Dermis microvascular lymphatic vessel endothelial cell (primary cell): Measurements from ENCODE around the gene POMC. TPM values are rescaled to one million over a fixed set of nuclear protein-coding genes. Genes with fewer than 3 reads are reported as not detected.
"Not testable (repeated sequence)": the region's sequence is repeated elsewhere in the genome, so short reads cannot be mapped to it uniquely, and the experiment has no call there.

ENCODE experiments used
- DNase-seq, 2 donors: peaks; one replicate each; pipeline versions ENCODE4 v3.0.0 to v3.0.0-alpha.2; 2010; ENCODE audit warnings: low read depth in 2 of 2
- total RNA-seq: library from RNA; depleted of rRNA; stranded (reverse); fragments of >200 nt; gene quantifications from 2 replicates; pipeline ENCODE4 v1.2.1, GENCODE V29; 2014

POMC gene
- total RNA-seq, 1 donor from 2014 or later, result 0.13 TPM

DNA sequence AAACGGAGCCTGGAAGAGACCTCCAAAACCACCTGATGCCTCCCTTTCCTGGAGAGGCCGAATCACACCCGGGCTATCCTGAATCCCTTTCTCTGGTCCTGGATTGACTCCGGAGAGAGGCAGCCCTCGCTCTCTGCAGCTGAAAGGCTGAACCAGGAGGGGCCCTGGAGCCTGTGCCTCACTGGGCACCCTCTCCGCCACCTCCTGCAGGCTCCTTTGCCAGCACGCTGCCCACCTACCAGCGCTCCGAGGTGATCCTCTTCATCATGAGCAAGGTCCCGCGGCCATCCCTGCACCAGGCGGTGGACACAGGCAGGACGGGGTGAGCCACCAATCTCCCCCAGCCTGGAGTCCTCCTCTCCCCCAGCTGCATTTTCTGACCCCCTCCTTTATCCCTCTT is 35.7 kb downstream of the POMC start:
- no peak for DNase-seq

DNA sequence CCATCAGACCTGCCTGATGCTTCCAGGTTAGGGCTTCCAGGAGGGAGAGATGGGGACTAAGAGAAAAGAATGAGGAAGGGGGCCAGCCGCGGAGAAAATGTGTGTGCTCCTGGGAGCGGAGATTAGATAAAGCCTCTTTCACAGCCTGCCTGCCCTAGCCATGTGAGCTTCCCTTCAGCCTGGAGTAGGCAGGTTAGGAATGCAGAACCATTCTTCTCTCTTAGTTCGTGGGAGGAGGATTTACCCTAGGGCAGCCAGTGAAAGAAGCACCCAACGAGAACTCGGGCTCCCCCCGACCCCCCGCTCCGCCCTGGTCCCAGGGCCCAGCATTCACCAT is 36.1 kb downstream of the POMC start:
- DNase-seq, result no peak

DNA sequence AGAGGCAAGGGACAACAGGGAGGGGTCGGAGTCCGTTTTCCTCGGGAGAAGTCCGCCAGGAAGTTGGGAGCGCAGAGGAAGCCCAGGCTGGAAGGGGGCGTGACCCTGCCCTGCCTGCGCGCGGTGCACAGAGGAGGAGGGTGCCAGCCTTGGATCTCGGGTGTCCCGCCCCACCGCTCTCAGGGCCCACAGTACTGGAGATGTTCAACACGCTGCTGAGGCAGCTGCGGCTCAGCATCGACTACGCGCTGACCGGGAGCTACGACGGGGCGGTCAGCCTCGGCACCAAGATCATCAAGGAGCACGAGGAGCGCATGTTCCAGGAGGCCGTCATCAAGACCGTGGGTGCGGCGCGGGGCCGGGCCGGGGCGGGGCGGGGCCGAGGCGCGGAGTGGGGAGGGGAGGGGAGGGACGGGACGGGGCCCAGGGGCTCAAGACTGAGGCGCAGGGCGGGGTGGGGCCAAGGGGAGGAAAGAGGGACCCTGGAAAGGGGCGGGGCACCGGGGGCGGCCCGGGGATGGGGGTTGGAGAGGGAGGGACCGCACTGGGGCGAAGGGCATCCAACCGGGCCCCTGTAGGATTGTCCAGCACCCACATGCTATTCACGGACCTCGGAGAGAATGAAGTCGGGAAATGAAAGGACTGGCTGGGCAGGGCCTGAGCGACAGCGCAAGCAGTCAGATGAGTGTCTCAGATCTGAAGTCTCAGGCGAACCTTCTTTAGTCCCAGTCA is 36.6 kb downstream of the POMC start:
- DNase-seq, result no peak

DNA sequence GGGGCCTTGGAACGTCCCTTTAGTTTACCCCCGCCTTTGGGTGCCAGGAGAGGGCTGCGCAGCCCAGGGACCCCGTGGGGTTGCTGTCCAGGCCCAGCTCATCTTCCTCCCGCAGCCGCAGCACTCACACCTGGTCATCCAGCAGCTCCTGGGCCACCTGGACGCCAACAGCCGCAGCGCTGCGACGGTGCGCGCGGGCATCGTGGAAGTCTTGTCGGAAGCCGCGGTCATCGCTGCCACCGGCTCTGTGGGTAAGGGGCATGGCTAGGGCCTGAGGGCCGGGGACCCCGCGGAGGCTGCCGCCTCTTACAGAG is 37.2 kb downstream of the POMC start:
- DNase-seq, result no peak

GRCh38 chr2:25129901-25130520 is 38.4 kb downstream of the POMC start:
- DNase-seq, result no peak

DNA sequence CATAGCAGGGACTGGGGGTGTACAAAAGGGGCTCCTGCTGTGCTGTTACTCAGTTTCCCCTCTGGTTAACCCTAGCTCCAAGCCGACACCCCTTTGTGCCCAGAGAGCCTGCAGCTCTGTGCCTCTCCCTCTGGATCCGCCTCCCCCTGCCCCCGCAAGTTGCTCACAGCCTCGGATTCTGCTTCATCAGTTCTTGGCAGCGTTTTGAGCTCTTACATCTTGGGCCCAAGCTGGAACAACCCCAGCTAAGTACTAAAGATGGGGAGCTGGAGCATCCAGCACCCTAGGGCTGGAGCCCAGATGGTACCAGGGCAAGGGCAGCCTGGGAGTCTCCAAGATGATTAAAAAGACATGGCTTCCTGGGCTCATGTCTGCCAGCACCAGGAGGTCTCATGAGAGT is 40.7 kb downstream of the POMC start:
- DNase-seq, result no peak

GRCh38 chr2:25127071-25127470 is 41.3 kb downstream of the POMC start:
- not testable (repeated sequence) for DNase-seq

GRCh38 chr2:25125976-25126375 is 42.4 kb downstream of the POMC start:
- DNase-seq, result no peak

DNA sequence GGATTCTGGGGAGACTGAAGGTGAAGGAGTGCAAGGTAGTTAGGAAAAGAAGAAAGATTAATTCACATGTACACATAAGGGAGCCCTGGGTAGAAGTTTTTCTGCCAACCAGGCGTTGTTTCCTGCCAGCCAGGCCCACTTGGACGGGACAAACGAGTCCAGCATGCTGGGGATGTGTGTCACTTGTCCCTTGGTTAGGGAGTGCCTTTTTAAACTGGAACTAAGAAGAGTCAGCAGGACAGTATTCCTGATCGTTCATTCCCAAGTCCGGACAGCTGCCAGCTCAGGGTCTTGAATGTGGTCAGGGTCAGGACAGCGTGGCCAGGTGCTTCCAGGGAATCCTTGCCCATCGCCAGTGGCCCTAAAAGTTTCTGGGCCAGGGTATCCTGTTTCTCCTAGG is 43.2 kb downstream of the POMC start:
- DNase-seq, result no peak

DNA sequence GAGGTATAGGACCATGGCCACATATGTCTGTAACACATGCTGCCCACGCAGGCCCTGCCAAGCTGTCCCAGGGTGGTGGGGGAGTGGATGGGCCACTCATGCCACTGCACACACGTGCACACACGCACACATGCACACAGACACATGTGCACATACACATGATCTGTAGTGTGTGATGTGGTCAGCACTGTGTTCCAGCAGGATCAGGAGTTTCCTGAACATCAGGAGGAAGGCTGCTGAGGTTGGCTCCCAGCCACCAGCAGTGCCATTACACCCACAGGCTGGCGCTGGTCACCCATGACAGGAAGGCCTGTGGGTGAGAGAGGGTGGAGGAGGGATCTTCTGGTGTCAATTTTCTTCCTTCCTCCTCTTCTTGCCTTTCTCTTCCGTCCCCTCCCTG is 44.7 kb downstream of the POMC start:
- DNase-seq, result peak; percentile 17 to 31

DNA sequence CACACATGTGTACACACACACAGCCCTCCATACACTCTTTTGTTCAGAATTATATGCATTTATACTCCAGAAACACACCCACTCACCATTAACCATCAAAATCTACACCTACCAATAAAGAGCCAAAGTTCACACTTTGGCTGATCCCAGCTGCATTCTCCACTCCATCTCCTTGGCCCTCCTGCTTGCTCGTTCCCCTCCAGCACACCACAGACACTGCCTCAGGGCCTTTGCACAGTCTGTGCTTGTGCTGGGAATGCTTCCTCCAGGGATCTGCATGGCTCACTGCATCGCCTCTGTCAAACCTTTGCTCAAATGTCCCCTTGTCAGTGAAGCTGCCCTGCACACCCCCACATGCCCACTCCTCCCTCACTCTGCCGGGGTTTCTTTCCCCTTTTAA is 46.0 kb downstream of the POMC start:
- DNase-seq, result no peak

DNA sequence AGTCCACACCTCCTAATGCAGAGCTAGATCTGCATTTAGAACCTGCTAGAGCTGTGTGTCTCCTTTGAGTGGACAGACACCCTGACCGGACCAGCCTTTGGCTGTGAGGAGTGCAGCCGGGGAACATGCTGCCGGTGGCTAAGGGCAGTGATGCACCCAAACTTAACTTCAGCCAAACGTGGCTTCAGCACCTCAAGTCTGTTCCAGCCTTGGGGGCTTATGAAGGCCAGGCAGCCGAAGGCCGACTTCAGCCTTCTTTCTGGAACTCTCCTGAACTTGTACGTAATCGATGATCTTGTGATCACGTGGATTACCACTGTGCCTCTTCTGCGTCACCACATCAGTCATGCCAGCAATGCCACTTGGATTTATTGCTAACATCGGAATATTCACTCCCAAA is 49.1 kb downstream of the POMC start:
- DNase-seq, result no peak

DNA sequence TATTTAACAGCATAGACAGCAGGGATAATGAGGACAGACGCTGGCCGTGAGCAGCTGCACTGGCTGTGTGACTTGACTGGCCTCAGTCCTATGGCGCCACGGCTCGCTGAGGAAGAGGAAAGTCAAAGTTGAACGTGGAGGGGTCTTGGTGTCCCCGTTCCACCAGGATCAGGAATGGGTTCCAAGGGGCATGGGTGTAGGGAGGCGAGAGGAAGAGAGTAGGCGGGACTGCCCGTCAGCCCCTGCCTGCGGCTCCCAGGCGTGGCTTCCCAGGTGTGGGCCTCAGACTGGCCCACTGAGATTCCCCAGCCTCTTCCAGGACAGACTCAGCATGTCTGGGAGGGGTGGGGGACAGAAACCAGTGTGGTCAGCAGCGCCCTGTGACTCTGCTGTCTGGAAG is 51.4 kb downstream of the POMC start:
- no peak for DNase-seq

GRCh38 chr2:25115902-25116301 is 52.5 kb downstream of the POMC start:
- DNase-seq, result no peak

DNA sequence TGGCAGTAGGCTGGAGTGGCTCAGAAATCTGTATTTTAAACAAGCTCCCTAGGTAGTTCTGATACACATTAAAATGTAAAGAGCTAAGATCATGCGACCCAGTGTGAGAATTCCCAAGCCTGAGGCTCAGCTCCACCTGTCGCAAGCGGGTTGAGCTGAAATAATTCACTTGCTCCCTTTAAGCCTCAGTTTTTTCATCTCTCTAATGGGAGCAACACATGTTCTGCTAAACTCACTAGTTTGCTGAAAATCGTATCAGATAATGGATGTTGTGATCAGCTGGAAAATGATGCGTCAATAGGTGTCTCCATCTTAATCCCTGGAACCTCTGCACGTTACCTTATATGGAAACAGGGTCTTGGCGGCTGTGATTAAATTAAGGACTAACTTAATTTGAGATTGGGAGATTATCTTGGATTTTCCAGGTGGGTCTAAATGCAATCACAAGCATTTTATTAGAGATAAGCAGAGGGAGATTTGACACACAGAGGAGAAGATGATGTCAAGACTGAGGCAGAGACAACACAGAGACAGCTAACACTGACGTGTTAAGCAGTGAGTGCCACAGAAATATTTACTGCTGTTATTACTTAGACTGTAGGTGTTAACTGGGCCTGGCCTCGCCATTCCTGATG is 53.0 kb downstream of the POMC start:
- no peak for DNase-seq

- DNase-seq, result no peak
Measured at GRCh38 chr2:25112113-25112512, 56.3 kb downstream of the POMC start.

Other genes starting within 250 kb of the POMC start
- 19.2 and 24.5 TPM in 2 replicates for gene ADCY3, start 248.3 kb downstream of the POMC start, total RNA-seq
- gene DNAJC27, start 196.6 kb downstream of the POMC start, total RNA-seq, result 1.0 and 1.5 TPM in 2 replicates
- gene EFR3B, start 126.5 kb downstream of the POMC start, total RNA-seq, result 0.39 and 0.51 TPM in 2 replicates
- 23.6 and 46.7 TPM in 2 replicates for gene DNMT3A, start 173.3 kb upstream of the POMC start, total RNA-seq